Chondrocyte (in vitro differentiated cells): ENCODE measurements around the gene MYMK. TPM values are rescaled to one million over a fixed set of nuclear protein-coding genes. Genes with fewer than 3 reads are reported as not detected.

ENCODE experiments used
- DNase-seq: peaks from one replicate; pipeline ENCODE4 v3.0.0; 2021; ENCODE audit warnings: mixed read lengths, low spot score
- H3K27ac Mint-ChIP-seq: one replicate; pipeline ENCODE4 v1.8.0; 2021; ENCODE audit warnings: mild to moderate bottlenecking, moderate library complexity, mixed read lengths; ENCODE audit not compliant: unreplicated experiment
- H3K27me3 Mint-ChIP-seq: 2 replicates; pipeline ENCODE4 v1.8.0; 2021; ENCODE audit warnings: low read depth, mixed read lengths
- H3K36me3 Mint-ChIP-seq: 2 replicates; pipeline ENCODE4 v1.8.0; 2021; ENCODE audit warnings: low read depth, mixed read lengths
- H3K4me1 Mint-ChIP-seq: 2 replicates; pipeline ENCODE4 v1.8.0; 2021; ENCODE audit warnings: low read depth, mild to moderate bottlenecking, mixed read lengths
- H3K4me3 Mint-ChIP-seq: one replicate; pipeline ENCODE4 v1.8.0; 2021; ENCODE audit warnings: mild to moderate bottlenecking, moderate library complexity, mixed read lengths; ENCODE audit not compliant: unreplicated experiment
- H3K9me3 Mint-ChIP-seq: 2 replicates; pipeline ENCODE4 v1.8.0; 2021; ENCODE audit warnings: low read depth, mixed read lengths
- CTCF ChIP-seq: fragments of 200-600 bp; sonication (generic); IDR thresholded peaks from 2 replicates; pipeline ENCODE4 v1.5.0; 2021; ENCODE audit warnings: antibody characterized with exemption, mild to moderate bottlenecking, moderate library complexity
- long read RNA-seq: library from polyadenylated mRNA; stranded (forward); transcript quantifications from one replicate; pipeline ENCODE4 v2.0.0, GENCODE V29; 2021
- total RNA-seq: library from RNA; stranded (reverse); gene quantifications from 3 replicates; pipeline ENCODE4 v1.2.1, GENCODE V29; 2021

The MYMK gene
- not detected in 3 replicates for total RNA-seq
- long read RNA-seq: 0 reads

- no peak for DNase-seq
- Mint-ChIP-seq H3K36me3 (no peaks in the 10 kb centered on the region), H3K4me3 (no peak within 1 kb of the TSS), H3K27ac (no peak within 1 kb of the TSS), H3K27me3 (peaks cover 3% of the 10 kb centered on the region), H3K9me3 (no peaks in the 10 kb centered on the region), H3K4me1 (peaks cover 25% of the 10 kb centered on the region)
- no peak for TF ChIP-seq CTCF
Observed at GRCh38 chr9:133524679-133525228, at the start of gene MYMK. Gene MYMK (minus strand): TSS chr9:133524959. CDS start chr9:133524844, 115 bp downstream.

GRCh38 chr9:133573791-133574515 lies 49.2 kb upstream of the MYMK start:
- no peak overlapping the region for H3K4me3 Mint-ChIP-seq
- peaks cover 6% of the 10 kb centered on the region for H3K4me1 Mint-ChIP-seq
- no peaks in the 10 kb centered on the region for H3K9me3 Mint-ChIP-seq
- no peak for TF ChIP-seq CTCF
- no peak overlapping the region for H3K27ac Mint-ChIP-seq
- no peaks in the 10 kb centered on the region for H3K36me3 Mint-ChIP-seq
- peaks cover 31% of the 10 kb centered on the region for H3K27me3 Mint-ChIP-seq
- DNase-seq: no peak

GRCh38 chr9:133572821-133573361 lies 48.1 kb upstream of the MYMK start:
- no peak for TF ChIP-seq CTCF
- H3K27ac Mint-ChIP-seq: no peak overlapping the region

GRCh38 chr9:133571896-133572595 lies 47.3 kb upstream of the MYMK start:
- H3K4me1 Mint-ChIP-seq: peaks cover 6% of the 10 kb centered on the region
- no peak overlapping the region for H3K4me3 Mint-ChIP-seq
- no peak for TF ChIP-seq CTCF
- no peak overlapping the region for H3K27ac Mint-ChIP-seq
- H3K36me3 Mint-ChIP-seq: no peaks in the 10 kb centered on the region
- H3K27me3 Mint-ChIP-seq: peaks cover 34% of the 10 kb centered on the region
- no peaks in the 10 kb centered on the region for H3K9me3 Mint-ChIP-seq
- DNase-seq: no peak

More at GRCh38 chr9:133572821-133573361, 48.1 kb upstream of the MYMK start:
- no peak for DNase-seq
- Mint-ChIP-seq H3K4me1 (peaks cover 6% of the 10 kb centered on the region), H3K27me3 (peaks cover 30% of the 10 kb centered on the region), H3K9me3 (no peaks in the 10 kb centered on the region), H3K36me3 (no peaks in the 10 kb centered on the region), H3K4me3 (no peak overlapping the region)

GRCh38 chr9:133571391-133571890 lies 46.7 kb upstream of the MYMK start:
- H3K36me3 Mint-ChIP-seq: no peaks in the 10 kb centered on the region
- no peaks in the 10 kb centered on the region for H3K4me1 Mint-ChIP-seq
- peaks cover 28% of the 10 kb centered on the region for H3K27me3 Mint-ChIP-seq
- no peaks in the 10 kb centered on the region for H3K9me3 Mint-ChIP-seq
- TF ChIP-seq CTCF: no peak
- H3K4me3 Mint-ChIP-seq: no peak overlapping the region
- DNase-seq: no peak
- no peak overlapping the region for H3K27ac Mint-ChIP-seq
